Liver (tissue), 3 donors: Measurements from ENCODE around the gene CES5A.
"Not testable (repeated sequence)": the region's sequence is repeated elsewhere in the genome, so short reads cannot be mapped to it uniquely, and the experiment has no call there.

Experiments
- SP1 ChIP-seq: IDR thresholded peaks from 2 replicates; pipeline ENCODE4 v1.6.1; 2018; ENCODE audit warnings: antibody characterized with exemption, mild to moderate bottlenecking
- TF ChIP-seq, protein P1 (sequence below): IDR thresholded peaks from 2 replicates; pipeline ENCODE4 v1.6.1; 2016; ENCODE audit warnings: antibody characterized with exemption
- TF ChIP-seq, protein P2 (sequence below): fragments of 150-350 bp; IDR thresholded peaks from 2 replicates; pipeline ENCODE4 v1.5.1; 2017; ENCODE audit warnings: improper control_type of control experiment, low read depth, low read length; ENCODE audit not compliant: missing input control
- donor health status: healthy.
- donor health status: healthy.

DNA sequence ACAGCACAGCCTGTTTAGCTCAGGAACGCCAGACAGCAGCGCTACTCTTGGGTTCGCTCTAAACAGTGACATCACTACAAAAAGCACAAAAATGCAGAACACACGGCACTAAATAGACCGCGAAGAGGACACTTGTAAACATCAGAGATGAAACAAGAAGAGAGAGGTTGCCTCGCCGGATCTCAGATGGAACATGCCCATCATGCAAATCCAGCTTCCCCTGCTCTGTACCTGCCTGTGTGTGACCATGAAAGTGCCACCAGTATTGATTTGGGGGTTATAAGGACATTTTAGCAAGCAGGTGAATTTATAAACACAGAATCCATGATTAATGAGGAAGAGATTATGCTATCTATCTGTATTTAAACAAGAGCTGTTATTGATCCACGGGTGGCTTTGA, 61.4 kb downstream of the CES5A start:
- TF ChIP-seq, protein P1, sequence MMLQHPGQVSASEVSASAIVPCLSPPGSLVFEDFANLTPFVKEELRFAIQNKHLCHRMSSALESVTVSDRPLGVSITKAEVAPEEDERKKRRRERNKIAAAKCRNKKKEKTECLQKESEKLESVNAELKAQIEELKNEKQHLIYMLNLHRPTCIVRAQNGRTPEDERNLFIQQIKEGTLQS, result not testable (repeated sequence)
- TF ChIP-seq, protein P2, sequence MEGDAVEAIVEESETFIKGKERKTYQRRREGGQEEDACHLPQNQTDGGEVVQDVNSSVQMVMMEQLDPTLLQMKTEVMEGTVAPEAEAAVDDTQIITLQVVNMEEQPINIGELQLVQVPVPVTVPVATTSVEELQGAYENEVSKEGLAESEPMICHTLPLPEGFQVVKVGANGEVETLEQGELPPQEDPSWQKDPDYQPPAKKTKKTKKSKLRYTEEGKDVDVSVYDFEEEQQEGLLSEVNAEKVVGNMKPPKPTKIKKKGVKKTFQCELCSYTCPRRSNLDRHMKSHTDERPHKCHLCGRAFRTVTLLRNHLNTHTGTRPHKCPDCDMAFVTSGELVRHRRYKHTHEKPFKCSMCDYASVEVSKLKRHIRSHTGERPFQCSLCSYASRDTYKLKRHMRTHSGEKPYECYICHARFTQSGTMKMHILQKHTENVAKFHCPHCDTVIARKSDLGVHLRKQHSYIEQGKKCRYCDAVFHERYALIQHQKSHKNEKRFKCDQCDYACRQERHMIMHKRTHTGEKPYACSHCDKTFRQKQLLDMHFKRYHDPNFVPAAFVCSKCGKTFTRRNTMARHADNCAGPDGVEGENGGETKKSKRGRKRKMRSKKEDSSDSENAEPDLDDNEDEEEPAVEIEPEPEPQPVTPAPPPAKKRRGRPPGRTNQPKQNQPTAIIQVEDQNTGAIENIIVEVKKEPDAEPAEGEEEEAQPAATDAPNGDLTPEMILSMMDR, result not testable (repeated sequence)
- not testable (repeated sequence) for TF ChIP-seq SP1
